B cell (primary cell): ENCODE measurements around the gene LTBP3. TPM values are rescaled to one million over a fixed set of nuclear protein-coding genes. Genes with fewer than 3 reads are reported as not detected.

ENCODE experiments used
- ATAC-seq: fragments of 200-7000 bp; cut with Tn5 transposase; one replicate; pipeline ENCODE4 v1.10.0; 2021; ENCODE audit warnings: low read depth, mild to moderate bottlenecking, moderate number of reproducible peaks, moderate library complexity
- CTCF ChIA-PET: fragments of 350-600 bp; sonication (Branson Sonifier 250); formaldehyde crosslinking; loops from one replicate; lab custom pipeline; 2021; ENCODE audit warnings: antibody characterized with exemption, inconsistent platforms; lab: Charles Lee
- POLR2A ChIA-PET: fragments of 350-600 bp; sonication (Branson Sonifier 250); formaldehyde crosslinking; loops from one replicate; lab custom pipeline; 2021; ENCODE audit warnings: antibody characterized with exemption; lab: Charles Lee
- DNase-seq: peaks from one replicate; pipeline ENCODE4 v3.0.0; 2013
- H2AFZ ChIP-seq: 2 replicates; pipeline ENCODE4 v1.6.1; 2012; ENCODE audit warnings: mild to moderate bottlenecking, low read depth, low read length; ENCODE audit not compliant: insufficient read depth, poor library complexity, severe bottlenecking
- H3K27ac ChIP-seq, 2 donors: 1 replicate in 1 of 2; 2 replicates in 1 of 2; pipeline ENCODE4 v1.5.1; 2012 to 2013; ENCODE audit warnings: low read length in 2 of 2, mild to moderate bottlenecking in 2 of 2, moderate library complexity in 1 of 2
- H3K27me3 ChIP-seq, 4 experiments: fragments of 200-600 bp in 1 of 4; sonication (generic) in 1 of 4; replicated peaks in 1 of 4; 1 replicate in 2 of 4; 2 replicates in 2 of 4; pipeline versions ENCODE4 v1.6.1 to v1.7.0; 2013 to 2016; ENCODE audit warnings: low read length in 3 of 4, mild to moderate bottlenecking in 2 of 4, mixed read lengths in 1 of 4, moderate library complexity in 1 of 4; ENCODE audit not compliant: insufficient read depth in 4 of 4, control insufficient read depth in 3 of 4; ENCODE audit errors: control extremely low read depth in 1 of 4
- H3K36me3 ChIP-seq, 2 experiments: replicated peaks in 1 of 2; 1 replicate in 1 of 2; 2 replicates in 1 of 2; pipeline versions ENCODE4 v1.6.1 to v1.7.1; 2013; ENCODE audit warnings: low read length in 1 of 2; ENCODE audit not compliant: insufficient read depth in 2 of 2, control insufficient read depth in 1 of 2; ENCODE audit errors: control extremely low read depth in 1 of 2, extremely low read depth in 1 of 2
- H3K4me1 ChIP-seq, 2 donors: fragments of 200-600 bp in 1 of 2; sonication (generic) in 1 of 2; 1 replicate in 1 of 2; 2 replicates in 1 of 2; pipeline versions ENCODE4 v1.5.1 to v1.6.1; 2013 to 2017; ENCODE audit warnings: low read length in 2 of 2; ENCODE audit not compliant: control insufficient read depth in 2 of 2, insufficient read depth in 2 of 2
- H3K4me2 ChIP-seq: replicated peaks from 2 replicates; pipeline ENCODE3; 2012; ENCODE audit warnings: mild to moderate bottlenecking, low read depth, low read length; ENCODE audit not compliant: poor library complexity, severe bottlenecking
- H3K4me3 ChIP-seq, 5 experiments: fragments of 200-600 bp in 1 of 5; sonication (generic) in 1 of 5; 1 replicate in 3 of 5; 2 replicates in 2 of 5; pipeline versions ENCODE4 v1.5.1 to v1.7.0; 2011 to 2016; ENCODE audit warnings: low read length in 4 of 5, mild to moderate bottlenecking in 4 of 5, low read depth in 2 of 5, control low read depth in 1 of 5, moderate library complexity in 1 of 5; ENCODE audit not compliant: insufficient read depth in 1 of 5; ENCODE audit errors: control extremely low read depth in 1 of 5, extremely low read depth in 1 of 5
- H3K79me2 ChIP-seq: fragments of 200-600 bp; sonication (generic); one replicate; pipeline ENCODE4 v1.6.0; 2016; ENCODE audit warnings: low read length; ENCODE audit not compliant: control insufficient read depth, insufficient read depth
- H3K9ac ChIP-seq: fragments of 200-600 bp; sonication (generic); 2 replicates; pipeline ENCODE4 v1.6.1; 2017; ENCODE audit warnings: mild to moderate bottlenecking, low read length, moderate library complexity
- H3K9me3 ChIP-seq, 3 donors: one replicate each; pipeline versions ENCODE4 v1.6.1 to v1.7.1; 2013; ENCODE audit warnings: low read length in 2 of 3; ENCODE audit not compliant: control insufficient read depth in 2 of 3, insufficient read depth in 1 of 3; ENCODE audit errors: control extremely low read depth in 1 of 3
- H4K20me1 ChIP-seq: 2 replicates; pipeline ENCODE4 v1.6.0; 2012; ENCODE audit warnings: mild to moderate bottlenecking, low read length; ENCODE audit not compliant: insufficient read depth, control insufficient read depth, poor library complexity, severe bottlenecking
- H3K27ac Mint-ChIP-seq: one replicate; pipeline ENCODE4 v1.8.0; 2021; ENCODE audit warnings: mixed read lengths
- H3K27me3 Mint-ChIP-seq: one replicate; pipeline ENCODE4 v1.8.0; 2021; ENCODE audit warnings: mixed read lengths
- H3K4me1 Mint-ChIP-seq: one replicate; pipeline ENCODE4 v1.8.0; 2021; ENCODE audit warnings: mixed read lengths
- H3K4me3 Mint-ChIP-seq: one replicate; pipeline ENCODE4 v1.8.0; 2021; ENCODE audit warnings: mixed read lengths
- H3K9me3 Mint-ChIP-seq: one replicate; pipeline ENCODE4 v1.8.0; 2022; ENCODE audit warnings: mixed read lengths; ENCODE audit not compliant: insufficient read depth
- EZH2 ChIP-seq: IDR thresholded peaks from 2 replicates; pipeline ENCODE4 v1.6.1; 2012; ENCODE audit warnings: borderline replicate concordance, low read depth, mild to moderate bottlenecking, moderate library complexity, low read length; ENCODE audit not compliant: insufficient read depth, poor library complexity, severe bottlenecking
- WGBS: methylation state at CpG from one replicate; pipeline ENCODE4 v1.1.5; 2013; ENCODE audit warnings: missing lambda C conversion rate; ENCODE audit not compliant: insufficient coverage; 5-methylcytosine and 5-hydroxymethylcytosine counted together
- intact Hi-C: fragments of 100-400 bp; cut with micrococcal nuclease; formaldehyde crosslinking; loops from one replicate; pipeline ENCODE4 v1.10.0; 2022
- polyA plus RNA-seq: library from polyadenylated mRNA; depleted of rRNA; stranded (reverse); fragments of >200 nt; gene quantifications from 2 replicates; pipeline ENCODE4 v1.2.3, GENCODE V29; 2012
- total RNA-seq, 2 donors: library from RNA; stranded (reverse); fragments of 120-200 nt in 1 of 2; gene quantifications; 1 replicate in 1 of 2; 2 replicates in 1 of 2; pipeline versions ENCODE4 v1.2.3 to v1.2.4, GENCODE V29; 2013 to 2022
- TF ChIP-seq, protein P1 (sequence below): fragments of 200-600 bp; IDR thresholded peaks from one replicate; pipeline ENCODE4 v1.8.0; 2022; ENCODE audit warnings: antibody characterized with exemption, mild to moderate bottlenecking

LTBP3 gene
- total and polyA plus RNA-seq, 2 donors (not counting 1 experiment from before 2014, with no cell fraction given), result 65.1 to 69.0 TPM

DNA sequence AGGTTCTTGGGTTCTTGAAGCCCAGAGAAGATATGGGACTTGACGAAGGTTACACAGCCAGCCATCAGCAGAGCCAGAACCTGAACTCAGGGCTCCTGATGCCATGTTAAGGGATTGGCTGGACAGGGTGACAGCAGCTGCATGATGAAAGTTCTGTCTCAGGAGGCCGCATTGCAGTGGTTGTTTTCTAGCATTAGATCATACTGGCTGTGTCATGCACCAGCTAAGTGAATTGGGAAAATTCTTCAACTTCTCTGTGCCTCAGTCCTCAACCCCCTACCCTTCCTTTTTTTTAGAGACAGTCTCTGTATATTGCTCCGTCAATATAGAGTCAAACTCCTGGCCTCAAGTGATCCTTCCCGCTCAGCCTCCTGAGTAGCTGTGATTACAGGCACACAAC is 5.4 kb upstream of the LTBP3 start:
- Mint-ChIP-seq H3K27ac (no peak overlapping the region), H3K4me3 (no peak overlapping the region), H3K4me1 (peaks cover 27% of the 10 kb centered on the region), H3K9me3 (no peaks in the 10 kb centered on the region), H3K27me3 (peaks cover 3% of the 10 kb centered on the region)
- 97% methylated on average over 4 of the region's 4 CpGs for WGBS
- ATAC-seq (no peak), DNase-seq (no peak)
- Histone ChIP-seq H3K27me3 (no peaks in the 10 kb centered on the region), H3K9ac (no peak overlapping the region), H3K4me1 (peaks cover 31 to 43% of the 10 kb centered on the region in 2 donors), H3K27ac (no peak overlapping the region), H4K20me1 (peaks cover 9% of the 10 kb centered on the region), H3K4me2 (no peak overlapping the region), H3K9me3 (no peaks in the 10 kb centered on the region), H3K79me2 (peaks cover 97% of the 10 kb centered on the region), H3K36me3 (peaks cover 0 to 6% of the 10 kb centered on the region in 2 experiments), H2AFZ (no peak overlapping the region), H3K4me3 (no peak overlapping the region)
- ChIA-PET POLR2A (interaction anchor here (0.6 to 0.9 kb wide), 2 partner anchors 9 to 156 kb away, joined by 6 to 7 read pairs; partner anchors contain the start of gene FAM89B), CTCF (interaction anchor here (0.6 to 4.2 kb wide), 4 partner anchors 12 to 25 kb away, joined by 3 to 21 read pairs (median 6); no protein-coding TSS in a partner anchor)
- no peak for TF ChIP-seq EZH2
- intact Hi-C loops, result no loop called here

DNA sequence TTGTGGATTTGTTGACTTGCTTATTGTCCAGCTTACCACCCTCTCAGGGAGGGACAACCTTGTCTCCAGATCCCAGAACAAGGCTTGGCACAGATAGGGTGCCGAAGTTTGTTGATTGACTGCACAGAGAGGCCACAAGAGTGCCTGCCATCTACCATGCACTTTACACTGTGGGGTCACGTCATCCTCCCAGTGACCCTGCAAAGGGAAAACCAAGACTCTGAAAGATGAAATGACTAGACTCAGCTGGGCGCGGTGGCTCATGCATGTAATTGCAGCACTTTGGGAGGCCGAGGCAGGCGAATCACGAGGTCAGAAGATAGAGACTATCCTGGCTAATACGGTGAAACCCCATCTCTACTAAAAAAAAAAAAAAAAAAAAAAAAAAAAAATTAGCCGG is 4.6 kb upstream of the LTBP3 start:
- POLR2A ChIA-PET, result interaction anchor here (0.9 kb wide), 1 partner anchor 9 kb away, joined by 7 read pairs; the partner anchor contains the start of gene FAM89B
- H3K9me3 Mint-ChIP-seq, result no peaks in the 10 kb centered on the region
- H3K4me2 ChIP-seq, result no peak overlapping the region

More for the DNA sequence above, 4.6 kb upstream of the LTBP3 start:
- intact Hi-C loops, result no loop called here
- H3K4me1 ChIP-seq, result peaks cover 24 to 36% of the 10 kb centered on the region in 2 donors
- H2AFZ ChIP-seq, result no peak overlapping the region
- Mint-ChIP-seq H3K4me1 (peaks cover 22% of the 10 kb centered on the region), H3K4me3 (no peak overlapping the region), H3K27ac (no peak overlapping the region), H3K27me3 (peaks cover 3% of the 10 kb centered on the region)
- H3K27me3 ChIP-seq, result no peaks in the 10 kb centered on the region
- DNase-seq (no peak), ATAC-seq (no peak)
- WGBS, result 98% methylated on average over 4 of the region's 9 CpGs
- no peak overlapping the region for H3K9ac ChIP-seq
- no peak overlapping the region for H3K27ac ChIP-seq
- peaks cover 4% of the 10 kb centered on the region for H4K20me1 ChIP-seq
- H3K9me3 ChIP-seq, result no peaks in the 10 kb centered on the region
- H3K36me3 ChIP-seq, result peaks cover 0 to 1% of the 10 kb centered on the region in 2 experiments
- no peak overlapping the region for H3K4me3 ChIP-seq
- TF ChIP-seq EZH2, result no peak
- TF ChIP-seq, protein P1, sequence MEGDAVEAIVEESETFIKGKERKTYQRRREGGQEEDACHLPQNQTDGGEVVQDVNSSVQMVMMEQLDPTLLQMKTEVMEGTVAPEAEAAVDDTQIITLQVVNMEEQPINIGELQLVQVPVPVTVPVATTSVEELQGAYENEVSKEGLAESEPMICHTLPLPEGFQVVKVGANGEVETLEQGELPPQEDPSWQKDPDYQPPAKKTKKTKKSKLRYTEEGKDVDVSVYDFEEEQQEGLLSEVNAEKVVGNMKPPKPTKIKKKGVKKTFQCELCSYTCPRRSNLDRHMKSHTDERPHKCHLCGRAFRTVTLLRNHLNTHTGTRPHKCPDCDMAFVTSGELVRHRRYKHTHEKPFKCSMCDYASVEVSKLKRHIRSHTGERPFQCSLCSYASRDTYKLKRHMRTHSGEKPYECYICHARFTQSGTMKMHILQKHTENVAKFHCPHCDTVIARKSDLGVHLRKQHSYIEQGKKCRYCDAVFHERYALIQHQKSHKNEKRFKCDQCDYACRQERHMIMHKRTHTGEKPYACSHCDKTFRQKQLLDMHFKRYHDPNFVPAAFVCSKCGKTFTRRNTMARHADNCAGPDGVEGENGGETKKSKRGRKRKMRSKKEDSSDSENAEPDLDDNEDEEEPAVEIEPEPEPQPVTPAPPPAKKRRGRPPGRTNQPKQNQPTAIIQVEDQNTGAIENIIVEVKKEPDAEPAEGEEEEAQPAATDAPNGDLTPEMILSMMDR, result no peak
- CTCF ChIA-PET, result interaction anchor here (0.6 to 2.4 kb wide), 6 partner anchors 9 to 30 kb away, joined by 3 to 18 read pairs (median 4); partner anchors contain the start of gene FAM89B
- peaks cover 89% of the 10 kb centered on the region for H3K79me2 ChIP-seq
